IPS-18c (cell line): ENCODE measurements around the gene TMEFF1.

ENCODE experiments used
- H3K4me3 ChIP-seq: 2 replicates; pipeline ENCODE4 v1.7.0; 2013; ENCODE audit warnings: low read depth, mild to moderate bottlenecking, low read length, moderate library complexity; ENCODE audit not compliant: insufficient read depth
- H3K9me3 ChIP-seq: one replicate; pipeline ENCODE4 v1.6.1; 2013; ENCODE audit warnings: mild to moderate bottlenecking, low read length, moderate library complexity; ENCODE audit not compliant: control insufficient read depth, insufficient read depth

The TMEFF1 gene

DNA sequence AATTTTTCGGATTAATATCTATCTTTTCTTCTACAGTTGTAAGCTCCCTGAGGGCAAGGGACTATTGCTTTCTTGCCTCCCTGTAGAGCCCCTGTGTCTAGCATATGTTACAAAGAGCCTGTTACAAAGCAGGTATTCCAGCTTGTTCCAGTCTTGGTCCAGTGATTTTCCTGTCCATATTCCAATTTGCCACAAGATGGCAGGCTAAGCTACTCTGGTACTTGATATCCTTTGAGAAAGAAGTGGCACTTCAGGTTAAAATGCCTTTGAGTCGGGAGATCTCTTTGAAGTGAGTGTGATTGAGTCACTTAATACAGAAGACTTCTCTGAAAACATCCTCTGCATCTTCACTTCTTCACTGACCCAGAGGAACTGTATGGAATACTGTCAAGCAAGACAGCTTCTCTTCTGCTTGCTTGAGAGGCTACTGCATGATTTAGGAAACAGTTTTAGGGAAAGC lies 129.4 kb downstream of the TMEFF1 start:
- Histone ChIP-seq H3K9me3 (no peaks in the 10 kb centered on the region), H3K4me3 (no peak overlapping the region)

DNA sequence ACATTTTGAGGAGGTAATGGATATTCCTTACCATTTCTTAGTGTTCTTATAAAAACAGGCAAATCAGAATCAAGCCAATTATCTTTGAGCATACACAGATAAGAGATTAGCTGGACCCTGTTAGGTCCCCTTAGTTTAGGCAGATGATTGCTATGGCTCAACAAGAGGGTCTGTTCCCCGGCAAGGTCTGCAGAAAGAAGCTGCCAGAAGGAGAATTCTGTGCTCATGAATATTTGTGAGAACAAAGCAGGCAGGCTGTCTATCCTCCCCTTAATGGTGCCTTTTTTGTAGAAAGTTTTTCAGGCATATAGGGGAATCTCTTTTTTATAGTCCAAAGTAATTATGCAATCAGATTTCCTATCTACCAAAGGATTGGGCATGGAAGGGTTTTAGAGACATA lies 132.5 kb downstream of the TMEFF1 start:
- H3K4me3 ChIP-seq: no peak overlapping the region
- H3K9me3 ChIP-seq: peaks cover 2% of the 10 kb centered on the region

DNA sequence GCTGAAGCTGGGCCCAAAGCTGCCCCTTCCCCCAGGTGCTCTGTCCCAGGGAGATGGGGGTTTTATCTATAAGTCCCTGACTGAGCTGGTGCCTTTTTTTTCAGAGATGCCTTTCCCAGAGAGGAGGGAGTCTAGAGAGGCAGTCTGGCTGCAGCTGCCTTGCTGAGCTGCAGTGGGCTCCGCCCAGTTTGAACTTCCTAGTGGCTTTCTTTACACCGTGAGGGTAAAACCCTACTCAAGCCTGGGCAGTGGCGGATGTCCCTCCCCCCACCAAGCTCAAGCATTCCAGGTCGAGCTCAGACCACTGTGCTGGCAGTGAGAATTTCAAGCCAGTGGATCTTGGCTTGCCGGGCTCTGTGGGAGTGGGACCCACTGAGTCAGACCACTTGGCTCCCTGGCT lies 146.2 kb downstream of the TMEFF1 start:
- H3K9me3 ChIP-seq: no peaks in the 10 kb centered on the region
- H3K4me3 ChIP-seq: no peak overlapping the region

DNA sequence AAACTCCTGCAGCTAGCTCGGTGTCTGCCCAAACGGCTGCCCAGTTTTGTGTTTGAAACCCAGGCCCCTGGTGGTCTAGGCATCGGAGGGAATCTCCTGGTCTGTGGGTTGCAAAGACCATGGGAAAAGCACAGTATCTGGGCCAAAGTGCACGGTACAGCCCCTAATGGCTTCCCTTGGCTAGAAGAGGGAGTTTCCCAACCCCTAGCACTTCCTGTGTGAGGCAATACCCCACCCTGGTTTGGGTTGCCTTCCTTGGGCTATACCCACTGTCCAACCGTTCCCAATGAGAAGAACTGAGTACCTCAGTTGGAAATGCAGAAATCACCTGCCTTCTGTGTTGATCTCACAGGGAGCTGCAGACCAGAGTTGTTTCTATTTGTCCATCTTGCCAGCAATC lies 146.7 kb downstream of the TMEFF1 start:
- Histone ChIP-seq H3K4me3 (no peak overlapping the region), H3K9me3 (no peaks in the 10 kb centered on the region)

GRCh38 chr9:100623969-100624368 lies 151.0 kb downstream of the TMEFF1 start:
- Histone ChIP-seq H3K4me3 (no peak overlapping the region), H3K9me3 (no peaks in the 10 kb centered on the region)

GRCh38 chr9:100626949-100627348 lies 154.0 kb downstream of the TMEFF1 start:
- no peaks in the 10 kb centered on the region for H3K9me3 ChIP-seq
- H3K4me3 ChIP-seq: no peak overlapping the region
